ENCODE results near the gene MACROD2. TPM values are rescaled to one million over a fixed set of nuclear protein-coding genes. Genes with fewer than 3 reads are reported as not detected.

MACROD2 gene
- total RNA-seq, 1 experiment from 2014 or later = 0.86 TPM

DNA sequence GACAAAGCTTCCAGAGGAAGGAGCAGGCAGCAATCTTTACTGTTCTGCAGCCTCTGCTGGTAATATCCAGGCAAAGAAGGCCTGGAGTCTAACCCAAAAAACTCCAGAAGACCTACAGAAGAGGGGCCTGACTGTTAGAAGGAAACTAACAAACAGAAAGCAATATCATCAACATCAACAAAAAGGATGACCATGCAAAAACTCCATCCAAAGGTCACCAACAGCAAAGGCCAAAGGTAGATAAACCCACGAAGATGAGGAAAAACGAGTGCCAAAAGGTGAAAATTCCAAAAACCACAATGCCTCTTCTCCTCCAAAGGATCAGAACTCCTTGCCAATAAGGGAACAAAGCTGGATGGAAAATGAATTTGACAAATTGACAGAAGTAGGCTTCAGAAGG lies 811.9 kb downstream of the MACROD2 start:
- DNase-seq (ENCODE audit: low read depth) = no peak

DNA sequence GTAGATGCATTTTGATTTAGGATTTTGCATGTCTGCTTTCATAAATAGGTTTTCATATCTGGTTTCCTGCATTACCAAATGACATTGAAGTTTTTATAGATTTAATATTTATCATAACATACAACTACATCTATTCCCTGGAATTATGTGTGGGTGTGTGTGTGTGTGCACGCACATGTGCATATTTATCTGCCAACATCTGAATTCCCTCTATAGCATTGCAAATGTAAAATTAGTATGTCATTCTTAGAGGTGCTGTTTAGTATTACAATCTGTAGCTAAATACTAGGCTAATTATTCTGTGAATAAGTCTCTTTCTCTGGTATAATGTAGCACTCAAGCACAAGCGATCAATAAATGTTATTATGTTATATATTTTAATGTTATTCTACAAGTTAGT lies 820.0 kb downstream of the MACROD2 start:
- no peak for DNase-seq (ENCODE audit: low read depth)

DNA sequence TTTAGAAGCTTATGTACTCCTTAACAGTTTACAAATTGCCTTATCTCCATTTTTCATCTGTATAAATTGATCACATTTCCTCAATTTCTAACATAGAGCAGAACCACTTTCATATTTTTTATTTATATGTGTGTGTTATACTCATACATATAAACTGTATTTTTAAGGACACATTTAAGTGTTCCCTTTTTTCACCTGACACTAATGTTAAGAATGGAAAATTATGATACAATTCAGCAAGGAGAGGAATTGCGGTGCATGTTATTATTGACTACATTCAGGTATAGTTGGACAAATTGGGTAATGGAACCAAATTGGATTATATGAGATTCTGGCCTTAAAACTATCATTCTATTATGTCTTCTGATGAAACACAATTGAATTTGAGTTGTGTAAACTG lies 821.2 kb downstream of the MACROD2 start:
- no peak for DNase-seq (ENCODE audit: low read depth)

DNA sequence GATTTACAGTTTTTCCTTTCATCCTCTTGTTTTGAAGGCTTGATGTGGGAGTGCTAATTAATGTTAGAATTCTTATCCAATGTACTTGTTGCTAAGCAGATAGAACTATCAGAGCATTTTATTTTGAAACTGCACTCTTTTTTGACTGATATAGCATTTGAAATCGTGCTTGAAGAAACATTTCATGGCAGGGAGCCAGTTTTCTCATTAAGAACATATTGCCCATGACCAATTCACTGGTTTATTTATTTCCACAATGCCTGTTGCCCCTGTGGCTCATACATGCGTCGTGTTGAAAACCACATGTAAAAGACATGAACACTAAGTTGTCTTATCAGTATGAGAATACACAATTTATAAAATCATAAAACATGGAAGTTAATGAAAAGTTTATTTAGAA lies 821.8 kb downstream of the MACROD2 start:
- DNase-seq (ENCODE audit: low read depth) = no peak

DNA sequence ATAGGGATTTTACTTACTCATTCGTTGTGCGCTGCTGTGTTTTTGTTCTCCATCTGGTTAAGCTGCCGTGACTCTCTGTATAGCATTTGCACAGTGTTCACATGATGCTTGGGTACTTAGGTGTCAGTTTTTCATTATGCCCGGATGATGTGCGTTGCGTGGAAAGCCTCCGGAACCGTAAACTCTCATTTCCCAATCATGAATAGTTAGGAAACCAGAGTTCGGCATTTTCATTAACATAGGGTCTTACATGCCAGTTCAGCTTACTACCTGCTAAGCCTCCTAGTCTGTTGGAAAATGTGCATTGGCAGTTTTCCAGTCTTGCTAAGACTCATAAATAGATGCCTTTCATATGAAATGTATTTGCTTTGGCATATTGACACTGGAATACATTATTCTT lies 825.5 kb downstream of the MACROD2 start:
- DNase-seq (ENCODE audit: low read depth) = no peak

DNA sequence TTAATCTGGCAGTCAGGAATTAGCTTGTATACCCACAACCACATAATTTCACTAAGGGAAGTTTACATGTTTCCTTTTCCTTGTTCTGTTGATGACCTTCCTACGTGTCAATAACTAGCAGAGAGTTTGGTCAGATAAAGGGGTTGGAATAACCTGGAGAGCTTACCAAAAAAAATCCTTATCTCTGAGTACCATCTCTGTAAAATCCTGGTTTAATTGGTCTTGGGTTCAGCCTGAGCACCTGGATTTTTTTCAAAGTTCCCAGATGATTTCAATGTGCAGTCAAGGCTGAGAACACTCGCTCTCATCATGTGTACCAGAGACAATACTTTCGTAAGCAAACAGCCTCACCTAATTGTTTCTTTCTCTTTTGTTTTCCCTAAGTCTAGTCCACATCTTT lies 825.9 kb downstream of the MACROD2 start:
- no peak for DNase-seq (ENCODE audit: low read depth)

DNA sequence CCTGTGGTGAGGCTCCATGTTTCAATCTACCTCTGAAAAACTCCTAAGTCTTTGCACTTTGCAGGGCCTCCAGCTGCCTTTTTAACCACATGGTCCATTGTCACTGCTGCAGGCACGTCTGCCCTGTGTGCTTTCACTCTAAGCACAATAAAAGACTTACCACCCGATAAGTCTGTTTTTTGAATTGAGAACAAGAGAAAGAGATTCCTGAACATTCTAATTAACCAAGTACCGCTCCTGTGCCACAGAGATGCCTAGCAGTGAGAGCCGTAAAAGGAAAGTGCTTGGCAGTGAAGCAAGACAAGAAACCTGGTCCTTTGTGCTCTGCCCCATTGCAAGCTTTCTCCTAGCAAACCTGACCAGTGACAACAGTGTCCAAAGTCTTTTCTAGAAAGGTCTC lies 829.7 kb downstream of the MACROD2 start:
- no peak for DNase-seq (ENCODE audit: low read depth)

DNA sequence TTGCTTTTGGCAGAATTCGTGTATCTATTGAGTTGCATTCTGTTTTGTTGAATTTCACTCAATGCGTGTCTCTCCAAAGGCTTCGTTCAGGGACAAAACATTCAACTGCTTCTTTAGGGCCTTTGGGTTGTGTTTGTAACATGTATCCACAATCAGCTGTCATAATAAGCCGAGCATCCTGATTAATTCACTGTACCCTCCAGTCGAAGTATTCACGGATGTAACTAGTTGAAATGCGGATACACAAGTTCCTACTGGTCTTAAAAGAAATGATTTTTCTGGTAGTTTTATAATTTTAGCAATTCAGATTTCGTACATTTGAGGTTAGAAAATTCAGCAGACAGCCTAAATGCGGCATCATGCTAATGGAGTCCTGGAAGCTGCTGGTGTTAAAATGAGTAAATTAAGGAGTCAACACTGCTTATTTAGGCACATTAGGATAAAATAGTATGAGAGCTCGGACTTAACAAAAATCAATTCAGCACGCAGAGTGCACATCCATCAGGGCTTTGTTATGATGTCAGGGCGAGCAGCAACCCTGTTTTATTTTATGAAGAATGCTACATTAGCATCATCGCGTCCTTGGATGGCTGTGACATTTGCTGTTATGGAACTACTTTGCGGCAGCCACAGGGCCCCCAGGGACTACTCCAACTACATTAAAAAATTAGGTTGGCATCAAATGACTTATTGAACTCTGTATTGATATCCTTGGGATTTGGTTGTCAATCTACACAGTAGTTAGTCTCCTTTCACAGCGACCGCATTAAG lies 831.4 kb downstream of the MACROD2 start:
- no peak for DNase-seq (ENCODE audit: low read depth)

DNA sequence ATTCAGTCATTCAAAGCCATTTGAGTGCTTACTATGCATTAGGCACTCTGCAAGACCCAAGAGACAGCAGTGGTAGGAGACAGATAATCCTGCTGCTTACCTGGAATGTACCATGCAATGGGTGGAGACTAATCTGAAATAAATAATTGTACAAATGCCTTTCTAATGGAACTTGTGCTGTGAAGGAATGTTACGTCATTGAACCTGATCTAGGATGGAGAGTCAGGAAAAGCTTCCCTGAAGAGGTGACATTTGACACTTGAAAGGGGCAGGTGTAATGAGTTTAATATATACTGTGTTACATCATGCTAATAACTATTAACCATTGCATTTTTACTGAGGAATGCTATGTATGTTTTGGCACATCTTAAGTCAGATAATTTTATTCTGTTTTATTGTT lies 833.1 kb downstream of the MACROD2 start:
- DNase-seq (ENCODE audit: low read depth) = no peak

DNA sequence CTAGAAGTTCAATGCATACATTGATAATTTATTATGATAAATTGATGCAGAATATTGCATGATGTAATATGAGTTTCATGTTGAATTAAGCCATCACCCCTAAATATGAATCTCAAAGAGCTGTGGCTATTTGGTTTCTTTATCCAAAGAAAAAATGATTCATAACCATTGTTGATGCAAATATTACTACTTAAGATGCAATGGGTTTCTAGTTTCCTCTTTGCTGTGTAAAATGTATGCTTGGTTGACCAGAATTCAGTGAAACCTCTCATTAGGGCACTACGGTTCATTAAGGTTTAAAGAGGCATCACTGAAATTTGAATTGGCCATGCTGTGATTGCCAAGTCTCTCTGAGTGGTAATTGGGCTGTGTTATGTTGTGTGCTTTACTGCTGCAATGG lies 834.6 kb downstream of the MACROD2 start:
- no peak for DNase-seq (ENCODE audit: low read depth)

DNA sequence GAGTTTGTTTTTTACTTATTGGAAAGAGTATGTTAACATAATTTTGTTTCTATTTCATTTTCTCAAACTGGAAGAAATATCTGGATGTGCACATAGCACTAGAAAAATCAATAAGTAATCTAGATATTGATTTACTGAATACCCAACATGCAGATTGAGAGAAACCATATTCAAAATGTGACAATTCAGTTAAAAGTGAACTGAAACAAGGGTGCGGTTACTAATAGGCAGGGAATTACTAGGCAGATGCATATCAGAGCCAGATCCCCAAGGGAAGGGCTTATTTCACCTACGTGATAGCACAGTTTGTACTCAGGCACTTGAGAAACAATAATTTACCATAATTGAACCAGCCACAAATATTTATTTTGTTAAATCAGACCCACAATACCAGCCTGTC lies 835.1 kb downstream of the MACROD2 start:
- DNase-seq (ENCODE audit: low read depth) = no peak

DNA sequence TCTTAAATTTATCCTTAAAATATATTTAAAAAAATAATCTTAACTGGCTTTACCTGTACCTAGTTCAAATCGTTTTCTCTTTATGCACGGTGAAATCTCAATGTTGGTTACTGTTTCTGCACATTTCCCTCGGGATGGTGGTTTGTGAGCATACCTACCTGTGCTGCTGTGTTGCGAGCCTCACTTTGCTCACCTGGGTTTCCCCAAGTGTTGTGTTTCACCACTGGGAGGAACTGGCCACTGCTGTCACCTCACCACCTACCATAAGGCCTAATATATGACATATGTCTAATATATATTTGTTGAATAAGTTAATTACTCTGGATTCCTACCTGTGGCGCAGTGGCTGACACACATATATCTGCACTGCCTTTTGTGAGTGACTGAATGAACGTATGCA lies 835.6 kb downstream of the MACROD2 start:
- no peak for DNase-seq (ENCODE audit: low read depth)

DNA sequence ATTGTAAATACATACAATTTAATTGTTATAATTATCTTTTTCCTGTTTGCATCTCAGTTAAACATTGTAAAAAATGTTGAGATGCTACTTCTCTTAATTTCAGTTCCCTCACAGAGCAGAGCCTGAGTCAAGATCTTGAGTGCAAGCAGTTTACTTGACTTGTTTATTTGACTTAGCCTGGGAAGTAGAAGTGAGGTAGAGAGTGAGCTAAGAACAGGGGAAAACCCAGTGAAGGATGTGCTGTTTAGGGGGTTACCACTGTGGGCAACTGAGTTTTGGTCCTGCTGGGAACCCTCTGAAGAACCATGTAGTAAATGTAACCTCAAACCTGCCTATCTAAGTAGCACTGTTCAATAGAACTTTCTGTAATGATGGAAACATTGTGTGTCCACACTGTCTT lies 837.3 kb downstream of the MACROD2 start:
- no peak for DNase-seq (ENCODE audit: low read depth)

DNA sequence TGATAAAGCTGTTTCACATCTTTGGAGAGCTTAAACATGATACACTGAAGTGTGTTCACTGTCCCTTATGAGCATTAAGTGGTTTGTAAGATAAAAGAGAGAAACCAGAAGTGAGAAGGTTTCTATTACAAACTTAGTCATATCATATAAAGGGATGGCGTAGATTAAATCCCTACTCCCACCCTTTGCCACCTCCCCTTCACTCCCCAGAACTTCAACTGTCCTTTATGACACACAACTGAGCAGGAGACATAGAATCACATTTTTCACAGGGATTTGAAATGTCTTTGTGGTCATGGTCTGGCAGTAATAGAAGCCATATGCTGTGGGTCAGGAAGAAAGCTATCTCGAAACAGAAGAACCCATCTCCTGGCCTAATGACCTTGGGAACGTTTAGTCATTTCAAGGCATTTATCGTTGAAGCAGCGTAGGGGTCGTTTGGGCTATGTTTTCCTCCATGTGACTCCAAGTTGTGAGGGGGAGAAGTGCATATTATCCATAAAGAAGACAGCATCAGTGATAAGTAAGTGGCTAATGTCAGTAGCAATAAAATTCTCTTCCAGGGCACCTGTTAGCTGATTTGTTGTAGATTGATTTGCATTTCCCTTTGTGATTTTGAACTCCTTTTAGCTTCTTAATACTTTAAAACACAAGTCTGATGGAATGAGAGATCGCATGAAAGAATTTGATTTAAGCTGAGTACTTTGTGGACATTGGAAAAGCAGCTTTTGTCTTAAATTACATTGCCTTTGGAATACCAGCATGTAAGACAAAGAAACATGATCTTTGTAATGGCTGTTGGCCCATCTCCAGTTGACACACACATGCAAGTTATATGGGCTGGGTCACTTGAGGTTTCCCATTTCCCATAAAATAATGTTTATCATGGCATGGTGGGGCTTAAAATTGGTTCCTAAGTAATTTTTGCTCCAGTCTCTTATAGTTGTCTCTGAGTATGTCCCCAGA lies 843.6 kb downstream of the MACROD2 start:
- peak; percentile 31 for DNase-seq (ENCODE audit: low read depth)

DNA sequence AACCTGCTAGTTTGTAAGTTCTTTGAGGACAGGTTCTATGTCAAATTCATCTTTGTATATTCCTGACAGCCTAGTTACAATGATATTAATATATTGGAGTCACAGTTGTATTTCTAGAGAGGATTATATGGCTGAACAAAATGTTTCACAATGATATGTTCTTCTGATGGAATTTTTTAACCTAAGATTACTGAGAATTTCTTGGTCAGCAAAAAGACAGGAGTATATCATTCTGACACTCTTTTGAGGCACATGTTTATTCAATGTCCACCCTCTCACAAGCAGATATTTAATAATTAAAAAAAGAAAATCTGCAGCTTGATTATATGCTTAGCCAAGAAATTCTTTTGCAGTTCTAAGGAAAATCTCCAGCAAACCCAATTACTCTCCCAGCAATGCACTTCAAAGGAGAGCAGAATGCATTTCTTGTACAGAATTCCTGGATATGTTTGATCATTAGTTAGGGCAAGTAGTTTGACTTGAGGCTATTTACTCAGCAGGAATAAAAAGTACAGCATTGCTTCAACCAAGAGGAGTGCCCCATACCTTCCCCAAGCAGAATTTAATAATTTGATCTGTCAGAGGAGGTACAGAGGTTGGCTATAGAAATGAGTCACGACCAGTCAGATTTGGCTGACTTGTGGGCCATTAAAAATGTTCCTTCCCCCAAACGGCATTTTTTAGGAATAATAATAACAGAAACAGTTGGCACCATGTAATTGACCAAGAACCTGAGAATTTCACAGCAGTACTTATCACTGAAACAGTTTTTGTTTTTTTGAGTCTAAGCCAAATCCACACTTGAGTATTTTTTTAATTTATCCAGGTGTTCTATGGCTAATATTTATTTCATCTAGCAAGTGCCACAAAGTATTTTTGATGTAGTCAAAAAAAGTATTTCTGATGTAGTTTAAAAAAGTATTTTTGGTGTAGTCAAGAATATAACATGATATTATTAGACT lies 850.2 kb downstream of the MACROD2 start:
- no peak for DNase-seq (ENCODE audit: low read depth)

DNA sequence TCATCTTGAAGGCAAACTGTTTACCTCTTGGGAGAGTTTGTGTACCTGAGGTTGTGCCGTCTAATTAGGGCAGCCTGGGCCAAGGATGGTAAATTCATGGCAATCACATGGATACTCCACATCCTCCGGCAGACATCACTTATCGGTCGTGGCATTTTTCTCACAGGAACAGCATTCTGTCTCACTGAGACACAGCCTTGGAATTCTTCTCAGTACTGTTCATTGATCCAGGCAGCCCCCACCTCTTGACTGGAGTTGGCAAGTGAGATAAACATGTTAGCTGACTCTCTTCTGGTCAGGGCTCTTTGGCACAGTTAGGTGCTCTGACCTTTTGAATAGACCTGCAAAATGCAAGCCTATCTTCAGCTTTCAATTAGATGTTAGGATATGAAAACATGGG lies 853.5 kb downstream of the MACROD2 start:
- no peak for DNase-seq (ENCODE audit: low read depth)

DNA sequence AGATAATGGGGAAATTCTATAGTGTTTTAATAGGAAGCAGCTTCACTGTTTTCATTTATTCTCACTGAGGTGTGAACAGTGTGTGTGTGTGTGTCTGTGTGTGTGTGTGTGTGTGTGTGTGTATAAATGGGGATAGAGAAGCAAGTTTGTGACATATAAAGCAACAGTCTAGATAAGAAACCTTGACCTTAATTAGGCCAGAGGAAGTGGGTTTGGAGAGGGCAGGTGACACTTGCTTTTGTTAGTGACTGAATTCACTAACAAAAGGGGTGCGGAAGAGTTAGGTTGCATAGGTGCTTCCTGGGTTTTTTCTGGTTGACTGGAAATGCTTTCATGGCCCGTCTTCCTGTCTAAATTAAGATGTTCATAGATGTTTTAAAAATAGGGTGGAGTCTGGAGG lies 857.8 kb downstream of the MACROD2 start:
- DNase-seq (ENCODE audit: low read depth) = no peak

DNA sequence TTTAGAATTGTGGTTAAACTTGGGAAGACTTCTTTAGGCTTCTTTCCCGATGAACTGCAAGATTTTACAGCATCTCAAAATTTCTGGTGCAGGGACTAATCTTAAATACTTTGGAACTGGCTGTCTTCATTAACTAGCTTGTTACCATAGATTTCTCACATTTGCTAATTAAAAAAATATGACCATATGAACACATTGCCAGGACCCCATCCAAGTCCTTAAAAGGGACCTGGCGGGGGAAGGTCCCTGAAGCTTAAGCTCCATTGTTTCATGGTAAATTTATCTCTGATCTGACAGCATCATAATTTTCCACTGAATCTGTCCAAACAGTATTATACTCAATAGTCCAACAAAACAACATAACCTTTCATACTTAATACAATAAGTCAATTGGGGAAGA lies 859.9 kb downstream of the MACROD2 start:
- no peak for DNase-seq (ENCODE audit: low read depth)

DNA sequence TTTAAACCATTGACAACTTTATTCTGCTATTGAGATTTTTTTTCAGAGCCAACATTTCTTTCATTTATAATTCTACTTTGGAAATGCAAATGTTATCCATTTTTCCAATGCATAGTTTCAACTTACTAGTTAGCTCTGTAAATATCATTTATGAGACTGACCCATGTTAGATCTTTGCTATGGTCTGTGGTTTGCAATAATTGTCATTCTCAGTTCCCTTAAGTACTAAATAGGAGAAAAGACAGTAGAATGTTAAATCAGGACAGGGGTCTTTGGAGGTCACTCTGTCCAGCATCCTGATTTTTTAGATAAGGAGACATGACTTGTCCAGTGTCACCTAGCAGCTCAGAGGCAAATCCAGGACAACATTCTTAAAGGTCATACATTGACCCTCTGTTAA lies 864.3 kb downstream of the MACROD2 start:
- DNase-seq (ENCODE audit: low read depth) = no peak

DNA sequence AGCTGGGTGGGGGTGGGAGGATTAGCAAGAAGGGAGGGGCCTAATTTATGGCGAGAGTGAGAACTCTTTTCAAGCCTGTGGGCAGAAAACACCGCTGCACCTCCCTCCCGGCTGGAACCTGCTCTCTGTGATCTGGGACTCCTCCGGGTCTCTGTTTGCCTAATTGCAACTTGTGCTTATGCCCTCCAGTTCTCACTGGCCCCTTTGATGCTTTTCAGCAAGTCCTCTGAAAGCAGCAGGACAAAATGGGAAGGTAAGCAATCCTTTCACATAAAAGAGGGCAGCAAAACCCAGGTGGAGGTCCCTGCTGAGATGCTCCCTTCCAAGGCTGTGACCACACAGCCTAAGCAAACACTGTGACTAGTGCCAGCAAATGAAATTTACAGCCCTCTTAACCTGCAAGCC lies 865.1 kb downstream of the MACROD2 start:
- no peak for DNase-seq (ENCODE audit: low read depth)

DNA sequence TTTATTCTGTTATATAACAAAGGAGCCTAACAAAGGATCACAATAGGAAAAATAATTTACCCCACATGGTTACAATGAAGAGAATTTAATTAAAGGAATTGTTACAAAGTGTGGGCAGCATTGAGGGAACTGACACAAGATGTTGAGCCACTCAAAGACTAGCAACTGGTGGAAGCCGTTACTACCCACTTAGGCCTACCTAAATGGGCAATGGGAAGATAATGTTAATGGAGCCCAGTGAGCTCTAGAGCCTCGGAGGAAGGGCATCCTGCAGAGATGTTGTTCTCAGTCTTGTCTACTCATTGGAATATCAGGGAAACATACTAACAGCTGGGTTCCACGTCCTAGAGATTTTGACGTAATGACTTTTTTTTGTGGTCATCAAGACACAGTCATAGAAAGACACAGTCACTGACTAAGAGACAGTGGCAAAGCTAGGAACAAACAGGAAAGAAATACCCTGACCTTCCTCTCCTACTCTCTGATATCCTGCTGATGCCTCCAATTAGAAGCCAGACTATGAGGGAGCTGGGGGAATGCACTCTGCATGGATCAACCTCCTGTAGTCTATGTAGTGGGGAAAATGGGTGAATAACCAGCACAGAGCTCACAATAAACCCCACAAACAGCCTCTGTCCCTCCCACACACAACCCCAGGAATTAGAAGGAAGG lies 865.8 kb downstream of the MACROD2 start:
- no peak for DNase-seq (ENCODE audit: low read depth)

Measured in Daoy (cell line).